ENCODE measurements around the gene EFCAB14.

EFCAB14 gene

GRCh38 chr1:46643368-46643775 is 75.5 kb downstream of the EFCAB14 start:
- Mint-ChIP-seq H3K4me3 (no peak overlapping the region), H3K4me1 (ENCODE audit: low read depth) (peaks cover 9% of the 10 kb centered on the region), H3K36me3 (ENCODE audit: low read depth) (peaks cover 44% of the 10 kb centered on the region), H3K27ac (no peak overlapping the region), H3K9me3 (no peaks in the 10 kb centered on the region), H3K27me3 (no peaks in the 10 kb centered on the region)

DNA sequence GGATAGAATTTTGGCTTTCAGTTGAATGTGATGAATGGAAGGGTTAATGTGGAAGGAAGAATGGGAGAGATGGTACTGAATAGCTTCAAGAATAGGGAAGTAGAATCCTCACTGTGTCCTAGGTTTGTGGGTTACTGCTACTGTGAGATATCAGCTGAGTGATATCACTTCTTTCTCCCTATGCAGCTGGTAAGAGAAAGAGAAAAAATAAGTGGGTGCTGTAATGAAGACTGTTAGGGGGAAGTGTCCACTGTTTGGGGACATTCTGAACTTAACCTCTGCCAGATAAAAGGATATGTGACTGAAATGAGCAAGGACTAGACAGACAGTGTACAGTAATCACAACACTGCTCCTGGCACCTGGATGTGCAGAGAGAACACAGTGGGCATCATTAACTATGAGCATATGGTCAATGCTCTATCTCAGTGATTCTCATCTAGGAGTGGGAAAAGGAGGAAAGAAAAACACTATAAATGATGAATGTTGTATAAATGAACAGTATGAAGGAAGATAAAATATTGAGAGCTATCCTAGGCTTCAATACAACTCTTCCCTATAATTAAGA is 76.7 kb downstream of the EFCAB14 start:
- H3K9me3 Mint-ChIP-seq = no peaks in the 10 kb centered on the region
- H3K4me1 Mint-ChIP-seq (ENCODE audit: low read depth) = peaks cover 6% of the 10 kb centered on the region
- no peak overlapping the region for H3K4me3 Mint-ChIP-seq
- no peak overlapping the region for H3K27ac Mint-ChIP-seq
- no peaks in the 10 kb centered on the region for H3K27me3 Mint-ChIP-seq
- H3K36me3 Mint-ChIP-seq (ENCODE audit: low read depth) = peaks cover 39% of the 10 kb centered on the region

DNA sequence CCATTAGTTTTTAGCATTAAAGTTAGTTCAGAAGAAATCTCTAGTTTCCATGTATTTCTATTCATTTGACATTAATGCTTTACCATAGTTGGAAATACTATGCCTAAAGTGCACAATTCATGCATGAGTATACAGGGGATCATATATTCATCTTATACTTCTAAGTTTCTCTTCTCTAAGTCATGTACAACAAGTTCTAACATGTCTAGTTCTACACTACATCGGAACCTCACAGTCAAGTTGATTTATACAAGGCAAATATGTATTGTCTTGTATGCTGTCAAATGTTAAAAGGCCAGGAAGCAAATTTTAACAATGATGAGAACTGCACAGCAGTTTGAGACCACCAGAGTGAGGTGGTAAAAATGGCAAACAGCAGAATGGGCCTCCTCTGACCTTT is 79.4 kb downstream of the EFCAB14 start:
- no peaks in the 10 kb centered on the region for H3K27me3 Mint-ChIP-seq
- peaks cover 44% of the 10 kb centered on the region for H3K36me3 Mint-ChIP-seq (ENCODE audit: low read depth)
- no peaks in the 10 kb centered on the region for H3K9me3 Mint-ChIP-seq
- H3K4me3 Mint-ChIP-seq = no peak overlapping the region
- H3K4me1 Mint-ChIP-seq (ENCODE audit: low read depth) = no peaks in the 10 kb centered on the region
- no peak overlapping the region for H3K27ac Mint-ChIP-seq

DNA sequence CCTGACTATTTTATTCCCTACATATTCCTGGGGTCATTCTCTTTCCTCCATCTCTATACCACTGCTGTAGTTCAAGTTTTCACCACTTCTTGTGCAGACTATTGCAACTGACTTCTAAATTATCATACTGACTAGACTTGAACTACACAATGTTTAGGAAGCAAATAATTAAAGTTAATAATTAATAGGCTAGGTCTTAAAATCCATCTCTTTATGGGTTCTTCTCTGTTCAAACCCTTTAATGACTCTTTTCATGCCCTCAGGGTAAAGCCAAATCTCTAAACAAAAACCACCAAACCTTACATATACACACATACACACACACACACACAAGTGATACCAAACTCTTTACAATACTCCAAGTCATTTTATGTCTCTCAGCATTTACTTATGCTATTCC is 80.0 kb downstream of the EFCAB14 start:
- no peak overlapping the region for H3K27ac Mint-ChIP-seq
- no peaks in the 10 kb centered on the region for H3K9me3 Mint-ChIP-seq
- H3K4me1 Mint-ChIP-seq (ENCODE audit: low read depth) = no peaks in the 10 kb centered on the region
- H3K36me3 Mint-ChIP-seq (ENCODE audit: low read depth) = peaks cover 48% of the 10 kb centered on the region
- H3K4me3 Mint-ChIP-seq = no peak overlapping the region
- no peaks in the 10 kb centered on the region for H3K27me3 Mint-ChIP-seq

GRCh38 chr1:46637444-46638083 is 81.3 kb downstream of the EFCAB14 start:
- Mint-ChIP-seq H3K4me3 (no peak overlapping the region), H3K9me3 (no peaks in the 10 kb centered on the region), H3K27me3 (no peaks in the 10 kb centered on the region), H3K4me1 (ENCODE audit: low read depth) (no peaks in the 10 kb centered on the region), H3K36me3 (ENCODE audit: low read depth) (peaks cover 50% of the 10 kb centered on the region), H3K27ac (no peak overlapping the region)

DNA sequence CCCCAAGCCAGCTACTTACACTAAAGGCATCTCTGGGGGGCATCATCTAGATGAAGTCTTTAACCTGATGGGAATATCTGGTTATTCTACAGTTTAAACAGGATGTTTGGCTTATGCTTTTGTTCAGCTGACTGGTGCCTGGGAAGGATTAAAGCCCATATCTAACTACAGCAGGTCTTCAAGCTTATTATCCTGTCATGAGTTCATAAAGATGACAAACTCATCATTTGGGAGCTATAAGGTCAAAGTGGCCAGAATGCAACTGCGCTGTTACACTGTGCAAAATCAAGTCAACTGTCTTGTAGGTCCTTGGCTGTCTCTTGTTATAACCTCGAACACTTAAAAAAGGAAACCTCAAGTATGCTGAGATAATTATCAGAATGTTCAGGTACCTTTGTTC is 83.7 kb downstream of the EFCAB14 start:
- Mint-ChIP-seq H3K27me3 (no peaks in the 10 kb centered on the region), H3K9me3 (no peaks in the 10 kb centered on the region), H3K4me1 (ENCODE audit: low read depth) (no peaks in the 10 kb centered on the region), H3K36me3 (ENCODE audit: low read depth) (peaks cover 40% of the 10 kb centered on the region), H3K27ac (no peak overlapping the region), H3K4me3 (no peak overlapping the region)

- no peaks in the 10 kb centered on the region for H3K4me1 Mint-ChIP-seq (ENCODE audit: low read depth)
- H3K27me3 Mint-ChIP-seq = no peaks in the 10 kb centered on the region
- no peak overlapping the region for H3K4me3 Mint-ChIP-seq
- H3K36me3 Mint-ChIP-seq (ENCODE audit: low read depth) = peaks cover 36% of the 10 kb centered on the region
- no peak overlapping the region for H3K27ac Mint-ChIP-seq
- no peaks in the 10 kb centered on the region for H3K9me3 Mint-ChIP-seq
Observed at GRCh38 chr1:46630719-46631118, 88.2 kb downstream of the EFCAB14 start.

All from stimulated activated naive CD8-positive, alpha-beta T cell treated with anti-CD3 and anti-CD28 coated beads, Interleukin-15, Interleukin-2, amounts not matched to agents 100 ng/mL and 50 ng/mL, for 24 hours (primary cell).